ENCODE data around the gene TMEM169.

Gene TMEM169

GRCh38 chr2:216094701-216095100 lies 13.0 kb downstream of the TMEM169 start:
- H3K27ac ChIP-seq: no peak overlapping the region
- H3K36me3 ChIP-seq: no peaks in the 10 kb centered on the region; the same call in 1 of the 2 replicates

GRCh38 chr2:216098421-216099334 lies 17.0 kb downstream of the TMEM169 start:
- Histone ChIP-seq H3K27ac (no peak overlapping the region), H3K36me3 (no peaks in the 10 kb centered on the region; the same call in 1 of the 2 replicates), H3K27me3 (ENCODE audit: insufficient read depth, low read depth, severe bottlenecking) (no peaks in the 10 kb centered on the region), H3K4me3 (ENCODE audit: low read depth, low read length) (no peak overlapping the region), H3K9me3 (ENCODE audit: severe bottlenecking) (no peaks in the 10 kb centered on the region)
- no peak for TF ChIP-seq CTCF (IDR thresholded peaks at IDR 0.05; ENCODE audit: low read depth, low read length)
- DNase-seq: no peak

More at GRCh38 chr2:216094701-216095100, 13.0 kb downstream of the TMEM169 start:
- no peak for TF ChIP-seq CTCF (IDR thresholded peaks at IDR 0.05; ENCODE audit: low read depth, low read length)
- H3K27me3 ChIP-seq (ENCODE audit: insufficient read depth, low read depth, severe bottlenecking): no peaks in the 10 kb centered on the region
- no peak for DNase-seq
- no peak overlapping the region for H3K4me3 ChIP-seq (ENCODE audit: low read depth, low read length)
- no peaks in the 10 kb centered on the region for H3K9me3 ChIP-seq (ENCODE audit: severe bottlenecking)

- Histone ChIP-seq H3K4me3 (ENCODE audit: low read depth, low read length) (no peak overlapping the region), H3K9me3 (ENCODE audit: severe bottlenecking) (no peaks in the 10 kb centered on the region)
- no peak for TF ChIP-seq CTCF (IDR thresholded peaks at IDR 0.05; ENCODE audit: low read depth, low read length)
Measured at GRCh38 chr2:216101109-216101508, 19.4 kb downstream of the TMEM169 start.

GRCh38 chr2:216103213-216103612 lies 21.5 kb downstream of the TMEM169 start:
- no peak for TF ChIP-seq CTCF (IDR thresholded peaks at IDR 0.05; ENCODE audit: low read depth, low read length)
- no peaks in the 10 kb centered on the region for H3K27me3 ChIP-seq (ENCODE audit: insufficient read depth, low read depth, severe bottlenecking)

More at GRCh38 chr2:216101109-216101508, 19.4 kb downstream of the TMEM169 start:
- no peak overlapping the region for H3K27ac ChIP-seq
- no peaks in the 10 kb centered on the region for H3K27me3 ChIP-seq (ENCODE audit: insufficient read depth, low read depth, severe bottlenecking)
- DNase-seq: no peak
- H3K36me3 ChIP-seq: no peaks in the 10 kb centered on the region; the same call in 1 of the 2 replicates

GRCh38 chr2:216104691-216105090 lies 23.0 kb downstream of the TMEM169 start:
- no peak overlapping the region for H3K4me3 ChIP-seq (ENCODE audit: low read depth, low read length)
- no peak for DNase-seq
- H3K27me3 ChIP-seq (ENCODE audit: insufficient read depth, low read depth, severe bottlenecking): no peaks in the 10 kb centered on the region
- TF ChIP-seq CTCF (IDR thresholded peaks at IDR 0.05; ENCODE audit: low read depth, low read length): no peak
- H3K27ac ChIP-seq: no peak overlapping the region
- no peaks in the 10 kb centered on the region for H3K9me3 ChIP-seq (ENCODE audit: severe bottlenecking)
- peaks cover 5% of the 10 kb centered on the region; the same call in 1 of the 2 replicates for H3K36me3 ChIP-seq

More at GRCh38 chr2:216103213-216103612, 21.5 kb downstream of the TMEM169 start:
- H3K9me3 ChIP-seq (ENCODE audit: severe bottlenecking): no peaks in the 10 kb centered on the region
- H3K36me3 ChIP-seq: no peaks in the 10 kb centered on the region
- no peak overlapping the region for H3K4me3 ChIP-seq (ENCODE audit: low read depth, low read length)
- no peak overlapping the region for H3K27ac ChIP-seq
- no peak for DNase-seq

Measured in WERI-Rb-1 (cell line).